K562 (cell line): ENCODE data around the gene KDM2B. TPM values are rescaled to one million over a fixed set of nuclear protein-coding genes. Genes with fewer than 3 reads are reported as not detected.
A peak's percentile ranks its signal among the peaks of the same experiment; 100 is the strongest.

Source experiments
- ATAC-seq: fragments of 200-7000 bp; cut with Tn5 transposase; 3 replicates; pipeline ENCODE4 v1.9.1; 2020; ENCODE audit warnings: moderate library complexity
- BruUV-seq: library from RNA; stranded (reverse); fragments of 400-500 nt; replicated peaks from 2 replicates; lab custom pipeline; 2021; lab: Mats Ljungman, UMichigan
- CTCF ChIA-PET: fragments of 300-600 bp; formaldehyde crosslinking; extraction: SDS; loops from one replicate; lab custom pipeline; 2021; ENCODE audit warnings: low intra/inter-chr PET ratio; lab: Yijun Ruan, JAX
- POLR2A ChIA-PET: fragments of 300-600, 350-650 bp; sonication (Branson Sonifier 250); formaldehyde crosslinking; extraction: SDS; loops from one replicate; lab custom pipeline; 2021; ENCODE audit warnings: antibody characterized with exemption, inconsistent platforms; lab: Yijun Ruan, JAX
- DNase-seq, 4 experiments: peaks; one replicate each; pipeline versions ENCODE4 v3.0.0 to v3.0.0-alpha.2; 2011 to 2018; ENCODE audit warnings: low spot score in 3 of 4, mixed read lengths in 3 of 4; ENCODE audit errors: extremely low read depth in 1 of 4
- FAIRE-seq: peaks from 2 replicates; lab custom pipeline; 2011; peaks lifted over from hg19 to GRCh38; lab: Jason Lieb, UNC
- H2AFZ ChIP-seq: 2 replicates; pipeline ENCODE4 v1.6.0; 2011; ENCODE audit warnings: low read depth, low read length, control low read depth, inconsistent platforms
- H3K27ac ChIP-seq: fragments of 200-600 bp; 3 replicates; pipeline ENCODE4 v1.8.0; 2011; ENCODE audit warnings: low read depth, mild to moderate bottlenecking, control low read depth, inconsistent platforms, low read length, moderate library complexity, mixed read lengths; ENCODE audit errors: extremely low read depth
- H3K27me3 ChIP-seq, 2 experiments: fragments of 300-600 bp in 1 of 2; 2 replicates in 1 of 2; 3 replicates in 1 of 2; pipeline versions ENCODE4 v1.6.0 to v1.8.0; 2011; ENCODE audit warnings: inconsistent platforms in 2 of 2, low read length in 2 of 2, mild to moderate bottlenecking in 1 of 2, mixed read lengths in 1 of 2, moderate library complexity in 1 of 2; ENCODE audit not compliant: control insufficient read depth in 2 of 2, insufficient read depth in 2 of 2
- H3K36me3 ChIP-seq: fragments of 300-600 bp; 3 replicates; pipeline ENCODE4 v1.8.0; 2011; ENCODE audit warnings: mild to moderate bottlenecking, low read length, inconsistent platforms; ENCODE audit not compliant: control insufficient read depth, insufficient read depth
- H3K4me1 ChIP-seq, 2 experiments: fragments of 200-600 bp in 1 of 2; replicated peaks in 1 of 2; 2 replicates in 1 of 2; 3 replicates in 1 of 2; pipeline versions ENCODE4 v1.5.1 to v1.8.0; 2011; ENCODE audit warnings: inconsistent platforms in 2 of 2, low read length in 2 of 2, mild to moderate bottlenecking in 1 of 2, mixed read lengths in 1 of 2, moderate library complexity in 1 of 2; ENCODE audit not compliant: control insufficient read depth in 2 of 2, insufficient read depth in 2 of 2
- H3K4me2 ChIP-seq: 2 replicates; pipeline ENCODE4 v1.6.1; 2011; ENCODE audit warnings: low read length, control low read depth, inconsistent platforms, mixed read lengths; ENCODE audit not compliant: insufficient read depth
- H3K4me3 ChIP-seq: fragments of 200-600 bp; sonication (generic), shearing (Covaris generic); 2 replicates; pipeline ENCODE4 v1.5.1; 2016; ENCODE audit warnings: control low read depth, inconsistent platforms
- H3K79me2 ChIP-seq: fragments of 200-600 bp; 3 replicates; pipeline ENCODE4 v1.8.0; 2011; ENCODE audit warnings: low read length, inconsistent platforms; ENCODE audit not compliant: control insufficient read depth, insufficient read depth
- H3K9ac ChIP-seq, 2 experiments: 2 replicates each; pipeline versions ENCODE4 v1.6.0 to v1.6.1; 2011; ENCODE audit warnings: low read depth in 2 of 2, low read length in 2 of 2, control low read depth in 1 of 2, inconsistent platforms in 1 of 2, mild to moderate bottlenecking in 1 of 2, mixed read lengths in 1 of 2; ENCODE audit not compliant: insufficient read depth in 1 of 2
- H3K9me1 ChIP-seq: one replicate; pipeline ENCODE4 v1.6.0; 2011; ENCODE audit warnings: inconsistent platforms, mild to moderate bottlenecking, low read length, moderate library complexity; ENCODE audit not compliant: control insufficient read depth, insufficient read depth
- H3K9me3 ChIP-seq: replicated peaks from 2 replicates; pipeline ENCODE4 v1.5.1; 2011; ENCODE audit warnings: low read depth, low read length, inconsistent platforms; ENCODE audit not compliant: control insufficient read depth, insufficient read depth
- H4K20me1 ChIP-seq: replicated peaks from 2 replicates; pipeline ENCODE4 v1.6.1; 2011; ENCODE audit warnings: low read length, inconsistent platforms, mixed read lengths; ENCODE audit not compliant: control insufficient read depth, insufficient read depth
- ATF3 ChIP-seq, 2 experiments: fragments of 450-650 bp in 1 of 2; sonication (generic) in 1 of 2; formaldehyde crosslinking in 1 of 2; IDR thresholded peaks in 1 of 2; conservative IDR thresholded peaks in 1 of 2; 2 replicates each; pipeline versions ENCODE4 v1.6.1 to v1.8.1; 2016 to 2023; ENCODE audit warnings: mild to moderate bottlenecking in 2 of 2, moderate library complexity in 2 of 2, inconsistent platforms in 1 of 2, missing genetic modification reagents in 1 of 2
- CCNT2 ChIP-seq: IDR thresholded peaks from 2 replicates; pipeline ENCODE4 v1.6.1; 2011; ENCODE audit warnings: borderline replicate concordance, low read depth, mild to moderate bottlenecking, moderate library complexity, mixed read lengths, low read length; ENCODE audit not compliant: insufficient read length; ENCODE audit errors: extremely low read depth
- CUX1 ChIP-seq: fragments of 200-800 bp; sonication (Bioruptor generic); IDR thresholded peaks from 2 replicates; pipeline ENCODE4 v1.6.1; 2016; ENCODE audit warnings: missing genetic modification characterization, missing compliant biosample characterization
- MBD1 ChIP-seq: fragments of 250-450 bp; sonication (Bioruptor Pico); IDR thresholded peaks from 2 replicates; pipeline ENCODE4 v1.8.0; 2022; ENCODE audit warnings: inconsistent platforms
- NR4A1 ChIP-seq, 2 experiments: fragments of 250-450 bp in 1 of 2; fragments of 450-650 bp in 1 of 2; sonication (Bioruptor Pico) in 1 of 2; IDR thresholded peaks; 2 replicates each; pipeline versions ENCODE4 v1.4.0 to v1.6.1; 2016 to 2020; ENCODE audit warnings: mild to moderate bottlenecking in 2 of 2, missing compliant biosample characterization in 1 of 2, missing genetic modification characterization in 1 of 2, moderate library complexity in 1 of 2
- SPI1 ChIP-seq: IDR thresholded peaks from 2 replicates; pipeline ENCODE4 v1.6.1; 2011; ENCODE audit warnings: low read depth, low read length, control low read depth, borderline replicate concordance
- ZNF212 ChIP-seq: fragments of 450-650 bp; formaldehyde crosslinking; IDR thresholded peaks from 2 replicates; pipeline ENCODE4 v1.4.0; 2020; ENCODE audit warnings: mild to moderate bottlenecking
- ZNF644 ChIP-seq: fragments of 200-800 bp; sonication (Bioruptor generic); IDR thresholded peaks from 2 replicates; pipeline ENCODE4 v1.6.1; 2016; ENCODE audit warnings: low read depth, missing genetic modification characterization, missing compliant biosample characterization
- ZNF785 ChIP-seq: fragments of 250-450 bp; sonication (Bioruptor Pico); IDR thresholded peaks from 2 replicates; pipeline ENCODE4 v1.4.0; 2020; ENCODE audit warnings: mild to moderate bottlenecking
- WGBS: fragments of 100-300 bp; shearing (Covaris generic); methylation state at CpG from one replicate; pipeline ENCODE4 v1.1.6; 2016; ENCODE audit warnings: low coverage, mixed read lengths; ENCODE audit not compliant: insufficient coverage; ENCODE audit errors: missing lambda C conversion rate; 5-methylcytosine and 5-hydroxymethylcytosine counted together
- in situ Hi-C: fragments of 300-500 bp; cut with MboI; formaldehyde crosslinking; loops from 4 replicates; pipeline ENCODE4 v1.15.0; 2018; ENCODE audit warnings: inconsistent platforms, mixed read lengths
- intact Hi-C: fragments of 100-400 bp; cut with micrococcal nuclease; formaldehyde crosslinking; loops from 2 replicates; pipeline ENCODE4 v1.14.2; 2022
- polyA plus RNA-seq, 8 experiments: library from polyadenylated mRNA; depleted of rRNA in 4 of 8; stranded (reverse) in 5 of 8; unstranded in 3 of 8; fragments of >200 nt; fragmentation: Nextera tagmentation in 2 of 8; fragmentation: Illumina TruSeq in 1 of 8; extraction: Ambion mirVana in 2 of 8; extraction: Trizol in 1 of 8; gene quantifications; 2 replicates each; pipeline versions ENCODE4 v1.2.1 to v1.2.3, GENCODE V29; 2011 to 2014; ENCODE audit warnings: inconsistent platforms in 1 of 8, missing spikeins in 1 of 8
- total RNA-seq, 7 experiments: library from RNA; depleted of rRNA in 6 of 7; stranded (reverse); fragments of >200 nt in 6 of 7; fragmentation: Illumina TruSeq in 2 of 7; extraction: Trizol in 2 of 7; gene quantifications; 2 replicates each; pipeline versions ENCODE4 v1.2.1 to v1.2.3, GENCODE V29; 2011 to 2021; ENCODE audit warnings: low replicate concordance in 1 of 7

Gene KDM2B
- total and polyA plus RNA-seq, 9 of the 15 experiments (the other 6 are each of a cell fraction or from before 2014, with no cell fraction given), result 7.4 to 50.5 (median 22.5) TPM

GRCh38 chr12:121465921-121466793 is 114.7 kb downstream of the KDM2B start:
- Histone ChIP-seq H3K27me3 (no peaks in the 10 kb centered on the region), H3K79me2 (peaks cover 52% of the 10 kb centered on the region), H4K20me1 (peaks cover 15% of the 10 kb centered on the region), H3K9me1 (no peaks in the 10 kb centered on the region), H3K36me3 (peaks cover 18% of the 10 kb centered on the region), H3K4me2 (peak overlapping the region; percentile 91), H3K4me3 (peak overlapping the region; percentile 67), H3K9ac (peak overlapping the region; percentile 84 to 97), H2AFZ (peak overlapping the region; percentile 55; the same call in 1 of the 2 replicates), H3K9me3 (no peaks in the 10 kb centered on the region), H3K4me1 (peaks cover 14 to 28% of the 10 kb centered on the region in 2 experiments), H3K27ac (peak overlapping the region; percentile 65)
- ATAC-seq (no peak), DNase-seq (peak in 2 of 4 experiments; percentile 41), FAIRE-seq (peak; percentile 66)
- in situ Hi-C loops, result no loop called here
- BruUV-seq, result TSS peak; percentile 70
- WGBS, result 2% methylated on average over 58 of the region's 70 CpGs
- POLR2A ChIA-PET, result interaction anchor here (0.5 to 1.0 kb wide), 3 partner anchors 11 to 187 kb away, joined by 3 read pairs; no protein-coding TSS in a partner anchor
- CTCF ChIA-PET, result interaction anchor here (0.6 kb wide), 2 partner anchors 104 to 548 kb away, joined by 3 to 4 read pairs; no protein-coding TSS in a partner anchor
- intact Hi-C loops, result no loop called here
- TF ChIP-seq MBD1 (CRISPR knock-in tag) (no peak), CUX1 (CRISPR knock-in tag) (no peak), SPI1 (peak; percentile 95), ZNF785 (CRISPR knock-in tag) (no peak), ZNF212 (CRISPR knock-in tag) (no peak), ATF3 (IDR thresholded peaks at IDR 0.05) (no peak), ATF3 (CRISPR knock-in tag; conservative IDR thresholded peaks at IDR 0.05) (no peak), ZNF644 (tag) (no peak), NR4A1 (CRISPR knock-in tag; IDR thresholded peaks at IDR 0.05) (no peak), NR4A1 (tag; IDR thresholded peaks at IDR 0.05) (no peak), CCNT2 (peak; percentile 28)
